Kidney (tissue), 14 donors: ENCODE results near the gene NATD1. TPM values are rescaled to one million over a fixed set of nuclear protein-coding genes. Genes with fewer than 3 reads are reported as not detected.

Source experiments
- DNase-seq, 5 donors: peaks; one replicate each; pipeline ENCODE4 v3.0.0-alpha.2; 2013 to 2020
- FAIRE-seq: peaks from 2 replicates; lab custom pipeline; 2012; peaks lifted over from hg19 to GRCh38; lab: Jason Lieb, UNC
- H3K27ac ChIP-seq, 2 donors: one replicate each; pipeline ENCODE4 v1.7.0; 2013; ENCODE audit warnings: low read depth in 2 of 2, low read length in 2 of 2, inconsistent platforms in 1 of 2
- H3K27me3 ChIP-seq: one replicate; pipeline ENCODE4 v1.7.1; 2013; ENCODE audit warnings: low read length, inconsistent platforms; ENCODE audit not compliant: control insufficient read depth, insufficient read depth
- H3K36me3 ChIP-seq, 3 donors: one replicate each; pipeline versions ENCODE4 v1.7.0 to v1.7.1; 2013; ENCODE audit warnings: low read length in 3 of 3, control low read depth in 1 of 3, inconsistent platforms in 1 of 3; ENCODE audit not compliant: insufficient read depth in 3 of 3, control insufficient read depth in 2 of 3
- H3K4me1 ChIP-seq, 3 donors: one replicate each; pipeline versions ENCODE4 v1.7.0 to v1.7.1; 2013; ENCODE audit warnings: low read length in 3 of 3, inconsistent platforms in 1 of 3, low read depth in 1 of 3; ENCODE audit not compliant: control insufficient read depth in 2 of 3, insufficient read depth in 2 of 3
- H3K4me3 ChIP-seq, 3 donors: one replicate each; pipeline versions ENCODE4 v1.7.0 to v1.8.1; 2013; ENCODE audit warnings: low read length in 3 of 3, control low read depth in 1 of 3, inconsistent platforms in 1 of 3
- H3K9ac ChIP-seq, 3 donors: one replicate each; pipeline versions ENCODE4 v1.7.0 to v1.7.1; 2013; ENCODE audit warnings: low read length in 3 of 3, control low read depth in 1 of 3, inconsistent platforms in 1 of 3
- H3K9me3 ChIP-seq, 3 donors: one replicate each; pipeline versions ENCODE4 v1.7.0 to v1.7.1; 2013; ENCODE audit warnings: low read length in 3 of 3, control low read depth in 1 of 3, inconsistent platforms in 1 of 3; ENCODE audit not compliant: control insufficient read depth in 2 of 3, insufficient read depth in 1 of 3
- intact Hi-C: fragments of 100-400 bp; cut with DNase I; formaldehyde crosslinking; loops from one replicate; pipeline ENCODE4 v1.11.1; 2022
- polyA plus RNA-seq: library from polyadenylated mRNA; stranded (reverse); fragments of 350-450 nt; fragmentation: Illumina TruSeq; extraction: RNeasy Lipid Tissue Mini Kit (QIAGEN cat#74804); gene quantifications from one replicate; pipeline ENCODE4 v1.2.3, GENCODE V29; 2014; ENCODE audit warnings: low read depth, low replicate concordance; ENCODE audit not compliant: insufficient read depth
- total RNA-seq: library from RNA; stranded (reverse); fragmentation: NEBNext Ultra II Directional; extraction: Animal tissue kit (Norgen Biotek cat#: 25700); gene quantifications from one replicate; pipeline ENCODE4 v1.2.1, GENCODE V29; 2021
- TF ChIP-seq, protein P1 (sequence below): IDR thresholded peaks from 3 replicates; pipeline ENCODE4 v1.5.1; 2012; ENCODE audit warnings: mild to moderate bottlenecking, moderate library complexity, borderline replicate concordance; ENCODE audit not compliant: insufficient read depth; ENCODE audit errors: extremely low read depth
- donor health status: control.
- donor health status: control.
- donor health status: control.
- donor health status: control.
- donor health status: control.
- donor health status: DM: yes; HTN: yes; CAD: no.
- donor health status: Normal renal cell carcinoma (clear cell type).

The NATD1 gene
- total and polyA plus RNA-seq, 2 donors from 2014 or later = 5.0 to 14.2 TPM

- H3K27me3 ChIP-seq = no peaks in the 10 kb centered on the region
- H3K4me1 ChIP-seq = peaks cover 0 to 14% (median 11%) of the 10 kb centered on the region in 3 donors
- no peak overlapping the region for H3K27ac ChIP-seq
- intact Hi-C loops = no loop called here
- DNase-seq = no peak
- TF ChIP-seq, protein P1, sequence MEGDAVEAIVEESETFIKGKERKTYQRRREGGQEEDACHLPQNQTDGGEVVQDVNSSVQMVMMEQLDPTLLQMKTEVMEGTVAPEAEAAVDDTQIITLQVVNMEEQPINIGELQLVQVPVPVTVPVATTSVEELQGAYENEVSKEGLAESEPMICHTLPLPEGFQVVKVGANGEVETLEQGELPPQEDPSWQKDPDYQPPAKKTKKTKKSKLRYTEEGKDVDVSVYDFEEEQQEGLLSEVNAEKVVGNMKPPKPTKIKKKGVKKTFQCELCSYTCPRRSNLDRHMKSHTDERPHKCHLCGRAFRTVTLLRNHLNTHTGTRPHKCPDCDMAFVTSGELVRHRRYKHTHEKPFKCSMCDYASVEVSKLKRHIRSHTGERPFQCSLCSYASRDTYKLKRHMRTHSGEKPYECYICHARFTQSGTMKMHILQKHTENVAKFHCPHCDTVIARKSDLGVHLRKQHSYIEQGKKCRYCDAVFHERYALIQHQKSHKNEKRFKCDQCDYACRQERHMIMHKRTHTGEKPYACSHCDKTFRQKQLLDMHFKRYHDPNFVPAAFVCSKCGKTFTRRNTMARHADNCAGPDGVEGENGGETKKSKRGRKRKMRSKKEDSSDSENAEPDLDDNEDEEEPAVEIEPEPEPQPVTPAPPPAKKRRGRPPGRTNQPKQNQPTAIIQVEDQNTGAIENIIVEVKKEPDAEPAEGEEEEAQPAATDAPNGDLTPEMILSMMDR = no peak
- no peaks in the 10 kb centered on the region for H3K36me3 ChIP-seq
- H3K9me3 ChIP-seq = no peaks in the 10 kb centered on the region
- H3K4me3 ChIP-seq = no peak overlapping the region
- H3K9ac ChIP-seq = no peak overlapping the region
- no peak for FAIRE-seq
Measured at GRCh38 chr17:21242026-21242697, 11.0 kb downstream of the NATD1 start.

DNA sequence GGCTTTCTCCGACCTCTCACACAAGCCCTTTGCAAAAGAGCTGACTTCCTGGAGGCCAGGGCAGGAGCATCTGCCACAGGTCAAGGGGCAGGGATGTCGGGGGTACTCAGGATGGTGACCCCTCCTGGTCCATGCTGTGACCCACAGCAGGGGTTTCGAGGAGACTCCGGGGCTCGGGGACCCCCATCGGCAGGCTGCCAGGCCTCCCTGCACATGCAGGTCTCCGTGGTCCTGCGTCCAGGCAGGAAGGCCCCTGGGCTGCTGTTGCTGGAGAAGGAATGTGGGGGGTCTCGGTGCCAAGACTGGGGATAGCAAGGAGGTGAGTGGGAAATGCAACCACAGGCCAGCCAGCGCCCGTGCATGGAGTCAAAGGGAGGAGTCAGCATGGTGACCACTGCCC lies 11.6 kb downstream of the NATD1 start:
- H3K9me3 ChIP-seq = no peaks in the 10 kb centered on the region
- peaks cover 0 to 14% (median 11%) of the 10 kb centered on the region in 3 donors for H3K4me1 ChIP-seq
- no peak for FAIRE-seq
- TF ChIP-seq, protein P1 = no peak
- DNase-seq = peak in 1 of 5 donors; percentile 49
- no peaks in the 10 kb centered on the region for H3K27me3 ChIP-seq
- H3K9ac ChIP-seq = no peak overlapping the region
- H3K36me3 ChIP-seq = no peaks in the 10 kb centered on the region
- intact Hi-C loops = no loop called here
- no peak overlapping the region for H3K4me3 ChIP-seq
- H3K27ac ChIP-seq = no peak overlapping the region

- DNase-seq (peak; percentile 42 to 85 (median 58)), FAIRE-seq (no peak)
- no peak overlapping the region for H3K27ac ChIP-seq
- peaks cover 0 to 14% (median 11%) of the 10 kb centered on the region in 3 donors for H3K4me1 ChIP-seq
- H3K9ac ChIP-seq = no peak overlapping the region
- no peak overlapping the region for H3K4me3 ChIP-seq
- intact Hi-C loops = no loop called here
- H3K9me3 ChIP-seq = no peaks in the 10 kb centered on the region
- H3K27me3 ChIP-seq = no peaks in the 10 kb centered on the region
- H3K36me3 ChIP-seq = no peaks in the 10 kb centered on the region
- TF ChIP-seq, protein P1 = no peak
Measured at GRCh38 chr17:21240369-21241055, 12.7 kb downstream of the NATD1 start.
